HG03175 (cell line): ENCODE measurements around the gene EIF3B.

Experiments
- ATAC-seq: cut with Tn5 transposase; IDR thresholded peaks from one replicate; pipeline ENCODE4 v1.9.1; 2021; ENCODE audit warnings: mild to moderate bottlenecking, moderate library complexity; ENCODE audit not compliant: unreplicated experiment

The EIF3B gene

DNA sequence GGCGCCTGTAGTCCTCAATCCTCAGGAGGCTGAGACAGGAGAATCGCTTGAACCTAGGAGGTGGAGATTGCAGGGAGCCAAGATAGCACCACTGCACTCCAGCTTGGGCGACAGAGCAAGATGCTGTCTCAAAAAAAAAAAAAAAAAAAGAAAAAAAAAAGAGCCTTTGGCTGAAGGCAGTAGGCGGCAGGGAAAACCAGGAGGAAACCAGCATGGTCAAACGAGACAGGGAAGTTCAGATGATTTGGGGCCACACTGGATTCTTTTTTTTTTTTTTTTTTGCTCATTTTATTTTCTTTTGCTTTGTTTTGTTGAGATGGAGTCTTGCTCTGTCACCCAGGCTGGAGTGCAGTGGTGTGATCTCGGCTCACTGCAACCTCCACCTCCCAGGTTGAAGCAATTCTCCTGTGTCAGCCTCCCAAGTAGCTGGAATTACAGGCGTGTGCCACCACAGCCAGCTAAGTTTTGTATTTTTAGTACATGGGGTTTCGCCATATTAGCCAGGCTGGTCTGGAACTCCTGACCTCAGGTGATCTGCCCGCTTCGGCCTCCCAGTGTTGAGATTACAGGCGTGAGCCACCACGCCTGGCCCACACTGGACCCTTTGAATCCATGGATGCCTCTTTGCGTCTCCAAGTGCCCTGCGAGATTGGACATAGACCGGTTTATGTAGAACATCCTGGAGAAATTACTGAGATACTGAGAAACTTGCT lies 7.1 kb upstream of the EIF3B start:
- ATAC-seq = peak; percentile 12

DNA sequence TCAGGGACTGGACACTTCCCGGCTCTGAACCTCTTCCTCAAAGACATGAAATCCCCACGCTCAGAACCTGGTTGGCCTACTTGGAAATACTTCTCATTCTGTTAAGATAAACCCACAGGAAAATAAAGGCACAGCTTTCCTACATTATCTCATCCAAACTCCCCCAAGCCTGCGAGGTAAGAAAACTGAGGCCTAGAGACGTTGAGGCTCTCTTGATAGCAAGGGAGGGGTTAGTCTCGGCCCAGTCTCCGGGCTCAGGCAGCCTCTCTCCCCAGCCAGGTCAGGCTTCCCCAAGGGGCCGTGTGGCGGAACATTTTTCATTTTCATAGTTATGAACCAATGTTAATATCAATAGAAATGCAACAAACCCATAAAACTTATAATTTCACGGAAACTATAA lies 4.6 kb upstream of the EIF3B start:
- no peak for ATAC-seq

- no peak for ATAC-seq
Measured at GRCh38 chr7:2350861-2351260, 3.8 kb upstream of the EIF3B start.

DNA sequence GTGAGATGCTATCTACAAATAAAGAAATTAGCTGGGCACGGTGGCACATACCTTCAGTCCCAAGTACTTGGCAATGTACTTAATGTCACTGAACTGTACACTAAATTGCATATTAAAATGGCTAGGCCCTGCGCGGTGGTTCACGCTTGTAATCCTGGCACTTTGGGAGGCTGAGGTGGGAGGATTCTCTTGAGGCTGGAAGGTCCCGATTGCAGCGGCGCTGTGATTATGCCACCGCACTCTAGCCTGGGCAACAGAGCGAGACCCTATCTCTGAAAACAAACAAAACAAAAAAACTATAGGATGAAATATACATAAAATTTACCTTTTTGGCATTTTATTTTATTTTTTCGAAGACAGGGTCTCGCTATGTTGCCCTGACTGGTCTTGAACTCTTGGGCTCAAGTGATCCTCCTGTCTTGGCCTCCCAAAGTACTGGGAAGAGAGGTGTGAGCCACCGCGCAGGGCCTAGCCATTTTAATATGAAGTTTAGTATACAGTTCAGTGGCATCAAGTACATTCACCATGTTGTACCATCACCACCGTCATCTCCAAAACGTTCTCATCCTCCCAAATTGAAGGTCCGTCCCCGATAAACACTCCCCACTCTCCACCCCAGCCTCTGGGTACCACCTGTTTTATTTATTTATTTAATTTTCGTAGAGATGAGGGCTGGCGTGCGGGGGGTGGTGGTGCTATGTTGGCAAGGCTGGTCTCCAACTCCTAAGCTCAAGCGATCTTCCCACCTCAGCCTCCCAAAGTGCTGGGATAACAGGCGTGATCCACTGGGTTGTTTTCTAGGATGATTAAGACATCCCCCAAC lies 1.3 kb upstream of the EIF3B start:
- peak; percentile 0 for ATAC-seq

DNA sequence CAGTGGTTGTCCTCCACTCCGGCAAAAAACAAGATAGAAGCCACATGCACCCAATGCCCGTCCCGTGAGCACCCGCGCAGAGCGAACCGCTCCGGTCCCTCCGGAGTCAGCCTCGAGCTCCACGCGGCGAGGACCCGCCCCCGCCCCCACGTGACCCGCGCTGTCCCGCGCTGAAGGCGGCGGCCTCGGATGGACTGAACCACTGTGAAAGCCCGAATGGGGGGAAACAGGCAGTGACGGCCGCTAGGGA lies 766 bp upstream of the EIF3B start:
- peak; percentile 56 for ATAC-seq

DNA sequence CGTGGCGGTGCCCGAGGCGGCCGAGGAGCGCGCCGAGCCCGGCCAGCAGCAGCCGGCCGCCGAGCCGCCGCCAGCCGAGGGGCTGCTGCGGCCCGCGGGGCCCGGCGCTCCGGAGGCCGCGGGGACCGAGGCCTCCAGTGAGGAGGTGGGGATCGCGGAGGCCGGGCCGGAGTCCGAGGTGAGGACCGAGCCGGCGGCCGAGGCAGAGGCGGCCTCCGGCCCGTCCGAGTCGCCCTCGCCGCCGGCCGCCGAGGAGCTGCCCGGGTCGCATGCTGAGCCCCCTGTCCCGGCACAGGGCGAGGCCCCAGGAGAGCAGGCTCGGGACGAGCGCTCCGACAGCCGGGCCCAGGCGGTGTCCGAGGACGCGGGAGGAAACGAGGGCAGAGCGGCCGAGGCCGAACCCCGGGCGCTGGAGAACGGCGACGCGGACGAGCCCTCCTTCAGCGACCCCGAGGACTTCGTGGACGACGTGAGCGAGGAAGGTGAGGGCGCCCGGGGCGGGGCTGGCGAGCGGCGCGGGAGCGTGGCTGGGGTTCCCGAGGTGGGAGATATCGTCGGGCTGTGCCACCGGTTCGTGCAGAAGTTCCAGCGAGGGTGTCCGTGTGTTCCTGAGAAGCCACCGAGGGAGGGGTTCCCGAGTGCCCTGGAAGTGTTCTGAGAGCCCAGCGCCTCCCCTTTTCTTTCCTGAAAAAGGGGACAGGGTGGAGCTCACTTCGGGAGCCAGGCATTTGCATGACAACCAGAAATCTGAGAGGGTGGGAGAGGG lies 495 bp downstream of the EIF3B start:
- peak; percentile 4 for ATAC-seq

DNA sequence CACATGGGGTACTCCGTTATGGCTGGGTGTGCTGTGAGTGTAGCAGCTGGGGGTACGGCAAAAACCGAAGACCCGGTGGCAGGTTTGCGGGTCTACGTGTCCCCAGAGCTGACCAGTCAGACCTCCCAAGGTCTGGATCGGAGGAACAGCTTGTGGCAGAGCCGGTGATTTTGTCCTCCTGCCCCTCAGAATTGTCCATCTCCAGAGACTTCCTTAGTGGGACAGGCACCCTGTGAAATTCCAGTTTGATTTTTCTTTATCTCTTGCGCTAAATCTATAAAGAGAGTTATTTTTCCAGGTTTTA lies 1.0 kb downstream of the EIF3B start:
- ATAC-seq = no peak

- ATAC-seq = no peak
Measured at GRCh38 chr7:2357165-2357564, 2.5 kb downstream of the EIF3B start.

DNA sequence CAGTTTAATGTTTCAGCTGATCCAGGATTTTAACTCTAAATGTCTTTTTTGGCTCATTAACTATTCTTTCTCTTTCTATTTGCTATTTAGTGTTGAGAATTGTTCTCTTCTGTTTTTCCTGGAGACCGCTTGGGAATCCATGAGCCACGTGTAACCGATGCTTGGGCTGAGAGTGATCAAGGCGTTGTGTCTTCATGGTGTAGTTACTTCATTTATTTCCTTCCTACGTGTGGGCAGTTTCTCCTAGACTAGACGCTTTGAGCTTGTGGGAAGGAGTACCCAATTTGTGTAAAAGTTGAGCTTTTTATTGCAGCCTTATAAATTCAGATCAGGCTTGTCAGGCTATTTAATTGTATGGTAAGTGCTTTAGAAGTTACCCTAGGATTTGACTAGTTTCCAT lies 2.9 kb downstream of the EIF3B start:
- no peak for ATAC-seq

DNA sequence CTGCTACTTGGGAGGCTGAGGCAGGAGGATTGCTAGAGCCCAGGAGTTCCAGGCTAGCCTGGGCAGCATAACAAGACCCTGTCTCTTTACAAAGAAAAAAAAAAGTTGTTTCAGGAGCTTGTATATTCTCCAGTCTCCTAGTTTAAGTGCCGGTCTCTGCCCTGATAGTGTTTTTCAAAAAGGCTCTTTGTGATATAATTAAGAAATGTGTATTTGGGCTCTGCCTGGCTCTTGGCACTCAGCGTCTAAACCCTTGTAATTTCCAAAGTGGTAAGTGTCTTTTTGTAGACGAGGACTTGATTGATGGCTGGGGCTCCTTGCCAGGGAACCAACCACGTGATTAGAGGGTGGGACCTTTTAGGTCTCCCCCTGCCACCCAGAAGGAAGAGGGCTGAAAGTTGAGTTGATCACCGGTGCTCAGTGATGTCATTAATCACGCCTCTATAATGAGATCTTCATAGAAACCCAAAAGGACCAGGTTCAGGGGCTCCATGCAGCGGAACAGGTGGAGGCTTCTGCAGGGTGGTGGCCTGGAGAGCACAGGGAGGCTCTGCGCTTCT lies 4.4 kb downstream of the EIF3B start:
- ATAC-seq = no peak

- no peak for ATAC-seq
Measured at GRCh38 chr7:2359610-2360009, 5.0 kb downstream of the EIF3B start.

DNA sequence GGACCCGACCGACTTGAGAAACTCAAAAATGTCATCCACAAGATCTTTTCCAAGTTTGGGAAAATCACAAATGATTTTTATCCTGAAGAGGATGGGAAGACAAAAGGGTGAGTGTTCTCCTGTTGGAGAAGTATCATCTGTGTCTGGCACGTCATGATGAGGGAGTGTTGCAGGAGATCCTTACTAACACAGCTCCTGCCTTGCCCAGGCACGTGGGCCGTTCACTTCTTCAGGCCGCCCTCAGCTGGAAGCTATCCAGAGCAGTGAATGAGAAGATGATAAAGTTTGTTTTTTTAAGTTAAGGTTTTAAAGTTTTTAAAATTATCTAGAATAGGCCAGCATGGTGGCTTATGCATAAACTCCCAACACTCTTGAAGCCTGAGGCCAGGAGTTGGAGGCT lies 6.2 kb downstream of the EIF3B start:
- ATAC-seq = no peak

DNA sequence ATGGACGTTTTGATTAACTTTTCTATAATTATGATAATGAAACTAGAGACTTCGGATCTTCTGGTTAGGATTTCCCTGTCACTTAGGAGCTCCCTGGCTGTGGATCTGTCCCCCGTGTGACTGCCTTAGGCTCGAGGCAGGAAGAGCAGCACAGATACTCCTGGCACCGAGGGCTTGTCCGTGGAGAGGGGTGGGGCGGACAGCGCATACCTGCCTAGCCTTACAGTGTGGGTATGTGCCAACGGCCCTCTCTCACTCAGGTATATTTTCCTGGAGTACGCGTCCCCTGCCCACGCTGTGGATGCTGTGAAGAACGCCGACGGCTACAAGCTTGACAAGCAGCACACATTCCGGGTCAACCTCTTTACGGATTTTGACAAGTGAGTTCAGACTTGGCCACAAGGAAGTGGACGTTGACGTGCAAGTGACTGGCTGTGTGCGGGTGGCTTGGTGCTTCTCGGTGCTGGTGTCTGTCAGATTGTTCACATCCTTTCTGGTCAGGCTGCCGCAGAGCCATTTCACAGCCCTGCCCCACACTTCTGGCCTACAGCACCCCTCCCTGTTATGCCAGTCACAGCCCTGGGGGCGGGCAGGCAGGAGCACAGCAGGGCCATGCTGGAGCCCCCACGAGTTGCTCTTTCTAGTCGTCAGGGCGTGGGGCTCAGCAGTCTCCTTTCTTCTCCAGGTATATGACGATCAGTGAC lies 7.9 kb downstream of the EIF3B start:
- no peak for ATAC-seq

GRCh38 chr7:2369139-2369538 lies 14.5 kb downstream of the EIF3B start:
- no peak for ATAC-seq

GRCh38 chr7:2371329-2371728 lies 16.7 kb downstream of the EIF3B start:
- ATAC-seq = no peak

- ATAC-seq = no peak
Measured at GRCh38 chr7:2372724-2373123, 18.1 kb downstream of the EIF3B start.

- ATAC-seq = no peak
Measured at GRCh38 chr7:2373124-2373556, 18.5 kb downstream of the EIF3B start.

- ATAC-seq = no peak
Measured at GRCh38 chr7:2373646-2374045, 19.0 kb downstream of the EIF3B start.

- no peak for ATAC-seq
Measured at GRCh38 chr7:2374401-2374800, 19.8 kb downstream of the EIF3B start.

DNA sequence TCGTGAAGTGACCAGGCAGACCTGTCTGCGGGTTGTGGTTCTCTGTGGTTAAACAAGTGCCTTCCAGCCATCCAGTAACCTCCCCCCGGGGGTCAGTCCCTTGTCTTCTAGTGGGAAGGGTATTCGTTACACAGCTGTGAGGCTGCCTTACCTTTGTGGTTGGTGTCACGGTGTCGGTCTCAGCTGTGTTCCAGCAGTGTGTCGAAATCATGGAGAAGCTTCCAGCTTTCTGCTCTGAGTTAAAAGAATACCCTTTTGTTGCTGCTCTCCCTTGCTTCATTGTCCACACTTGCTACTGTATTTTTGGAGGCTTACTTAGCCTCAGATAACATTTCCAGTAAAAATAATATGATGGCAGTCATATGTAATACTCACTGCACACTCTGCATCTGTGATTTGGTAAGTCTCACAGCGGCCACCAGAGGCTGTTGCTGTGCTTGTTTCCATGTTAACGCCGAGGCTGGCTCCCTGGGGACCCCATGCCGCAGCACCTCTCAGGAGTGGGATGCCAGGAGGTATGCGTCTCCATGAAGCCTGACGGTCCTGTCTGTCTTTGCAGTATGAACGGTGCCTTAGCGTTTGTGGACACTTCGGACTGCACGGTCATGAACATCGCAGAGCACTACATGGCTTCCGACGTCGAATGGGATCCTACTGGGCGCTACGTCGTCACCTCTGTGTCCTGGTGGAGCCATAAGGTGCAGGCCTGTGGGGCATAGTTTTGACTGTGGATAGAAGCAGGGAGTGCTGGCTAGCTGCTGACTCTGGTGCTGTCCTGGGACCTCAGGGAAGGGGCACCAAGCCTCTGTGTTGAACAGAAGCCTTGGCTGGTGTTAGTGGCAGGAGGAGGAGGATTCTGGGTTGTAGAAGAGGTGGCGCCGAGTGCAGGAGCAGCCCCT lies 20.5 kb downstream of the EIF3B start:
- no peak for ATAC-seq
